ENCODE measurements around the gene ITIH4.
"Not testable (repeated sequence)": the region's sequence is repeated elsewhere in the genome, so short reads cannot be mapped to it uniquely, and the experiment has no call there.

ITIH4 gene

GRCh38 chr3:52779837-52780585 lies 50.5 kb downstream of the ITIH4 start:
- no peak for DNase-seq

- no peak for DNase-seq
These were observed 51.2 kb downstream of the ITIH4 start for GRCh38 chr3:52779011-52779836.

- no peak for DNase-seq
These were observed 52.3 kb downstream of the ITIH4 start for GRCh38 chr3:52777959-52778805.

GRCh38 chr3:52777127-52777958 lies 53.1 kb downstream of the ITIH4 start, which contains the start of gene ITIH1:
TSS of gene ITIH1 (plus strand) at chr3:52777599. CDS start at chr3:52777616, 17 bp downstream.
- no peak for DNase-seq

- not testable (repeated sequence) for DNase-seq
These were observed 54.0 kb downstream of the ITIH4 start for GRCh38 chr3:52776486-52776885.

- DNase-seq, result no peak
These were observed 54.6 kb downstream of the ITIH4 start for GRCh38 chr3:52775877-52776276.

- DNase-seq, result no peak
These were observed 55.3 kb downstream of the ITIH4 start for GRCh38 chr3:52774901-52775864.

GRCh38 chr3:52774066-52774713 lies 56.3 kb downstream of the ITIH4 start:
- DNase-seq, result no peak

- DNase-seq, result no peak
These were observed 57.0 kb downstream of the ITIH4 start for GRCh38 chr3:52773361-52774065.

- no peak for DNase-seq
These were observed 58.8 kb downstream of the ITIH4 start for GRCh38 chr3:52771702-52772101.

GRCh38 chr3:52771334-52771681 lies 59.2 kb downstream of the ITIH4 start:
- no peak for DNase-seq

- peak; percentile 88 for DNase-seq
These were observed 59.8 kb downstream of the ITIH4 start, which contains the start of gene NEK4 for GRCh38 chr3:52770496-52771333. TSS of gene NEK4 (minus strand) at chr3:52770940. CDS start at chr3:52770746, 194 bp downstream.

GRCh38 chr3:52769786-52770455 lies 60.6 kb downstream of the ITIH4 start:
- DNase-seq, result no peak

- DNase-seq, result no peak
These were observed 67.0 kb downstream of the ITIH4 start for GRCh38 chr3:52763466-52763865.

All from CD4-positive, alpha-beta T cell treated with Interleukin-12 subunit alpha and Interleukin-12 subunit beta, for 1 hour (primary cell).